Measurements from ENCODE around the gene PNPT1. TPM values are rescaled to one million over a fixed set of nuclear protein-coding genes. Genes with fewer than 3 reads are reported as not detected.

The PNPT1 gene
- total and polyA plus RNA-seq, 9 of the 15 experiments (the other 6 are each of a cell fraction or from before 2014, with no cell fraction given): 46.5 to 104 (median 62.7) TPM

- peak; percentile 97 for TF ChIP-seq CHAMP1 (IDR thresholded peaks at IDR 0.05)
- peak; percentile 21; the same call in 1 of the 2 replicates for TF ChIP-seq NFIC (IDR thresholded peaks at IDR 0.05)
- TF ChIP-seq HOMEZ (CRISPR knock-in tag; IDR thresholded peaks at IDR 0.05): no peak
- TF ChIP-seq SIN3A (IDR thresholded peaks at IDR 0.05; ENCODE audit: borderline replicate concordance in 2 of 2, control insufficient read depth in 1 of 2, low read depth in 2 of 2, low read length in 2 of 2): peak; percentile 81 to 95; a peak in 2 of 4 replicates
- TF ChIP-seq, protein P1, sequence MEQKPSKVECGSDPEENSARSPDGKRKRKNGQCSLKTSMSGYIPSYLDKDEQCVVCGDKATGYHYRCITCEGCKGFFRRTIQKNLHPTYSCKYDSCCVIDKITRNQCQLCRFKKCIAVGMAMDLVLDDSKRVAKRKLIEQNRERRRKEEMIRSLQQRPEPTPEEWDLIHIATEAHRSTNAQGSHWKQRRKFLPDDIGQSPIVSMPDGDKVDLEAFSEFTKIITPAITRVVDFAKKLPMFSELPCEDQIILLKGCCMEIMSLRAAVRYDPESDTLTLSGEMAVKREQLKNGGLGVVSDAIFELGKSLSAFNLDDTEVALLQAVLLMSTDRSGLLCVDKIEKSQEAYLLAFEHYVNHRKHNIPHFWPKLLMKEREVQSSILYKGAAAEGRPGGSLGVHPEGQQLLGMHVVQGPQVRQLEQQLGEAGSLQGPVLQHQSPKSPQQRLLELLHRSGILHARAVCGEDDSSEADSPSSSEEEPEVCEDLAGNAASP (IDR thresholded peaks at IDR 0.05): no peak
- TF ChIP-seq, protein P2, sequence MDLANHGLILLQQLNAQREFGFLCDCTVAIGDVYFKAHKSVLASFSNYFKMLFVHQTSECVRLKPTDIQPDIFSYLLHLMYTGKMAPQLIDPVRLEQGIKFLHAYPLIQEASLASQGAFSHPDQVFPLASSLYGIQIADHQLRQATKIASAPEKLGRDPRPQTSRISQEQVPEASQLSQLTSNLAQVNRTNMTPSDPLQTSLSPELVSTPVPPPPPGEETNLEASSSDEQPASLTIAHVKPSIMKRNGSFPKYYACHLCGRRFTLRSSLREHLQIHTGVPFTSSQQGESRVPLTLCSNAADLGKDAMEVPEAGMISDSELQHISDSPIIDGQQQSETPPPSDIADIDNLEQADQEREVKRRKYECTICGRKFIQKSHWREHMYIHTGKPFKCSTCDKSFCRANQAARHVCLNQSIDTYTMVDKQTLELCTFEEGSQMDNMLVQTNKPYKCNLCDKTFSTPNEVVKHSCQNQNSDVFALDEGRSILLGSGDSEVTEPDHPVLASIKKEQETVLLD (IDR thresholded peaks at IDR 0.05): no peak
- TF ChIP-seq KAT8 (IDR thresholded peaks at IDR 0.05; ENCODE audit: low read depth): no peak
- no peak for TF ChIP-seq ZFPM2 (CRISPR knock-in tag; IDR thresholded peaks at IDR 0.05)
- TF ChIP-seq MTA2 (IDR thresholded peaks at IDR 0.05; ENCODE audit: low read depth): no peak
- TF ChIP-seq TEAD2 (tag; IDR thresholded peaks at IDR 0.05): no peak
- TF ChIP-seq GTF3C2 (IDR thresholded peaks at IDR 0.05; ENCODE audit: borderline replicate concordance, extremely low read depth, insufficient read length): no peak
- TF ChIP-seq FOXM1 (IDR thresholded peaks at IDR 0.05; ENCODE audit: low read depth): peak; percentile 87
- 0 out of 2 replicates have a peak, but pooled peaks have one; percentile 64 for TF ChIP-seq FOXM1 (CRISPR knock-in tag; IDR thresholded peaks at IDR 0.05; ENCODE audit: low read depth)
- TF ChIP-seq ZKSCAN8 (CRISPR knock-in tag; IDR thresholded peaks at IDR 0.05): no peak
- TF ChIP-seq ZNF584 (CRISPR knock-in tag; IDR thresholded peaks at IDR 0.05; ENCODE audit: low read depth): no peak
- peak; percentile 71 for TF ChIP-seq PHF20 (IDR thresholded peaks at IDR 0.05; ENCODE audit: partially characterized antibody)
- peak; percentile 88 for TF ChIP-seq CEBPB (tag; IDR thresholded peaks at IDR 0.05)
These were observed at the start of gene PNPT1 (continued) for GRCh38 chr2:55693181-55694125.

All from K562 (cell line).